Neural progenitor cell (in vitro differentiated cells): ENCODE measurements around the gene TTC23L. TPM values are rescaled to one million over a fixed set of nuclear protein-coding genes. Genes with fewer than 3 reads are reported as not detected.

Source experiments
- DNase-seq: peaks from one replicate; pipeline ENCODE4 v3.0.0-alpha.2; 2016; ENCODE audit warnings: low spot score
- H2AFZ ChIP-seq: fragments of 200-600 bp; sonication (generic); replicated peaks from 2 replicates; pipeline ENCODE4 v1.6.1; 2016; ENCODE audit warnings: antibody characterized with exemption
- H3F3A ChIP-seq: fragments of 200-600 bp; sonication (generic); 2 replicates; pipeline ENCODE4 v1.6.1; 2016; ENCODE audit warnings: antibody characterized with exemption, low read depth
- H3K27ac ChIP-seq: fragments of 200-600 bp; sonication (generic); 2 replicates; pipeline ENCODE4 v1.5.1; 2016; ENCODE audit warnings: mild to moderate bottlenecking
- H3K27me3 ChIP-seq: fragments of 200-600 bp; sonication (generic); 2 replicates; pipeline ENCODE4 v1.6.1; 2016; ENCODE audit warnings: mild to moderate bottlenecking, moderate library complexity
- H3K36me3 ChIP-seq: fragments of 200-600 bp; sonication (generic); 2 replicates; pipeline ENCODE4 v1.5.1; 2016
- H3K4me1 ChIP-seq: fragments of 200-600 bp; sonication (generic); 2 replicates; pipeline ENCODE4 v1.6.1; 2016; ENCODE audit warnings: mixed run types
- H3K4me2 ChIP-seq: fragments of 200-600 bp; sonication (generic); 2 replicates; pipeline ENCODE4 v1.6.1; 2016
- H3K4me3 ChIP-seq: fragments of 200-600 bp; sonication (generic); 2 replicates; pipeline ENCODE4 v1.5.1; 2016
- H3K79me2 ChIP-seq: fragments of 200-600 bp; sonication (generic); 2 replicates; pipeline ENCODE4 v1.6.1; 2016; ENCODE audit warnings: low read depth
- H3K9ac ChIP-seq: fragments of 200-600 bp; sonication (generic); 2 replicates; pipeline ENCODE4 v1.6.1; 2016
- H3K9me3 ChIP-seq: fragments of 200-600 bp; sonication (generic); 2 replicates; pipeline ENCODE4 v1.5.1; 2016; ENCODE audit warnings: low read depth
- H4K20me1 ChIP-seq: fragments of 200-600 bp; sonication (generic); 2 replicates; pipeline ENCODE4 v1.6.1; 2016; ENCODE audit warnings: low read depth
- H3K27ac Mint-ChIP-seq: 3 replicates; pipeline ENCODE4 v1.8.0; 2021; ENCODE audit warnings: mixed read lengths
- H3K27me3 Mint-ChIP-seq: 2 replicates; pipeline ENCODE4 v1.8.0; 2022; ENCODE audit warnings: low read depth, mild to moderate bottlenecking, inconsistent platforms, moderate library complexity, mixed read lengths; ENCODE audit not compliant: insufficient read depth
- H3K36me3 Mint-ChIP-seq: 3 replicates; pipeline ENCODE4 v1.8.0; 2021; ENCODE audit warnings: mixed read lengths
- H3K4me1 Mint-ChIP-seq: 3 replicates; pipeline ENCODE4 v1.8.0; 2021; ENCODE audit warnings: mixed read lengths
- H3K4me3 Mint-ChIP-seq: 3 replicates; pipeline ENCODE4 v1.8.0; 2021; ENCODE audit warnings: mild to moderate bottlenecking, moderate library complexity, mixed read lengths
- H3K9me3 Mint-ChIP-seq: 3 replicates; pipeline ENCODE4 v1.8.0; 2020; ENCODE audit warnings: mixed read lengths
- EZH2 ChIP-seq: fragments of 200-600 bp; sonication (generic); IDR thresholded peaks from 2 replicates; pipeline ENCODE4 v1.6.1; 2017; ENCODE audit warnings: antibody characterized with exemption, mild to moderate bottlenecking, moderate library complexity
- EZH2phosphoT487 ChIP-seq: fragments of 200-600 bp; sonication (generic); IDR thresholded peaks from 2 replicates; pipeline ENCODE4 v1.6.1; 2017; ENCODE audit warnings: antibody characterized with exemption
- total RNA-seq: library from RNA; depleted of rRNA; stranded (reverse); fragments of >200 nt; gene quantifications from 2 replicates; pipeline ENCODE4 v1.2.3, GENCODE V29; 2015; ENCODE audit warnings: low replicate concordance
- TF ChIP-seq, protein P1 (sequence below): fragments of 200-600 bp; sonication (generic); IDR thresholded peaks from 2 replicates; pipeline ENCODE4 v1.5.1; 2017; ENCODE audit warnings: antibody characterized with exemption, mild to moderate bottlenecking

Gene TTC23L
- total RNA-seq, 1 donor from 2014 or later, result 1.3 TPM

DNA sequence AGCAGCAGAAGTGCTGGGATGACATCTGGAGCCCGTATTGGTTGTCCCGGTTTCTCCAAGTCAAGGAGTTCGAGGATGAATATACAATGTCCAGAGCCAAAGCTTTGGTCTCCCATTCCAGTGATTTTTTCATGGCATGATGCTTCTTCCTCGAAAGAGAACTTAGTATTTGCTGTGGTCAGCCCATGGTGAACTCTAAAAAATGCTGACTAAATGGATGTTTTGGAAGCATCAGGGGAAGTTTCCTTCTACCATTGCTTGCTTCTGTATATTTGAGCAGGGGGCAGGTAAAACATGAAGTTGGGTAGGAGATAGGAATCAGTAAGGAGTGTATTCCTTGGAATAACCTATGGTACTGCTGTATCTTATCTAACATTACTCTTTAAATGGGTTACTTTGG is 8.6 kb downstream of the TTC23L start:
- Histone ChIP-seq H3K36me3 (no peaks in the 10 kb centered on the region), H3K27me3 (no peaks in the 10 kb centered on the region), H3K9me3 (no peaks in the 10 kb centered on the region), H3K9ac (no peak overlapping the region), H3K4me2 (no peak overlapping the region), H3K27ac (no peak overlapping the region), H3F3A (no peaks in the 10 kb centered on the region), H3K4me3 (no peak overlapping the region), H3K4me1 (no peaks in the 10 kb centered on the region), H2AFZ (no peak overlapping the region), H4K20me1 (no peaks in the 10 kb centered on the region), H3K79me2 (no peaks in the 10 kb centered on the region)
- Mint-ChIP-seq H3K9me3 (peaks cover 8% of the 10 kb centered on the region), H3K36me3 (peaks cover 38% of the 10 kb centered on the region), H3K4me1 (peaks cover 3% of the 10 kb centered on the region), H3K4me3 (no peak overlapping the region), H3K27ac (no peak overlapping the region), H3K27me3 (no peaks in the 10 kb centered on the region)
- no peak for DNase-seq
- no peak for TF ChIP-seq EZH2phosphoT487
- TF ChIP-seq, protein P1, sequence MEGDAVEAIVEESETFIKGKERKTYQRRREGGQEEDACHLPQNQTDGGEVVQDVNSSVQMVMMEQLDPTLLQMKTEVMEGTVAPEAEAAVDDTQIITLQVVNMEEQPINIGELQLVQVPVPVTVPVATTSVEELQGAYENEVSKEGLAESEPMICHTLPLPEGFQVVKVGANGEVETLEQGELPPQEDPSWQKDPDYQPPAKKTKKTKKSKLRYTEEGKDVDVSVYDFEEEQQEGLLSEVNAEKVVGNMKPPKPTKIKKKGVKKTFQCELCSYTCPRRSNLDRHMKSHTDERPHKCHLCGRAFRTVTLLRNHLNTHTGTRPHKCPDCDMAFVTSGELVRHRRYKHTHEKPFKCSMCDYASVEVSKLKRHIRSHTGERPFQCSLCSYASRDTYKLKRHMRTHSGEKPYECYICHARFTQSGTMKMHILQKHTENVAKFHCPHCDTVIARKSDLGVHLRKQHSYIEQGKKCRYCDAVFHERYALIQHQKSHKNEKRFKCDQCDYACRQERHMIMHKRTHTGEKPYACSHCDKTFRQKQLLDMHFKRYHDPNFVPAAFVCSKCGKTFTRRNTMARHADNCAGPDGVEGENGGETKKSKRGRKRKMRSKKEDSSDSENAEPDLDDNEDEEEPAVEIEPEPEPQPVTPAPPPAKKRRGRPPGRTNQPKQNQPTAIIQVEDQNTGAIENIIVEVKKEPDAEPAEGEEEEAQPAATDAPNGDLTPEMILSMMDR, result no peak
- no peak for TF ChIP-seq EZH2

DNA sequence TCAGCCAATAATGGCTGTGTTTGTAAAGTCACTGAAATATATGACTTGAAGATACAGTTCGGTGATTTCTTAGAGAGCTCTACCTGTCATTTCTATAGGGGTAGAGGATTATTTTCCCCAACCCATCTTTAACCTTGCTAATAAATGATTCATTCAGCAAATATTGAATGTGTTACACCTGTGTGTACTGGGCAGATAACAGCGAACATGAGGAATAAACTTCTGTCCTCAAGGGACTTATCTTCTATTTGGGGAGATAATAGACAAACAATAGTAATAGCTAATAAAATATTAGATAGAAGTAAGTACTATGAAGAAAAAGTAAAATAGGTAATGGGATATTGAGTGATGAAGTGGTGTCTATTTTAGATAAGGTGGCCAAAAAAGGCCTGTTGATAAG is 9.3 kb downstream of the TTC23L start:
- Mint-ChIP-seq H3K4me1 (peaks cover 8% of the 10 kb centered on the region), H3K27ac (no peak overlapping the region), H3K36me3 (peaks cover 42% of the 10 kb centered on the region), H3K9me3 (peaks cover 10% of the 10 kb centered on the region), H3K27me3 (no peaks in the 10 kb centered on the region), H3K4me3 (no peak overlapping the region)
- Histone ChIP-seq H4K20me1 (no peaks in the 10 kb centered on the region), H3K79me2 (no peaks in the 10 kb centered on the region), H3K27me3 (no peaks in the 10 kb centered on the region), H2AFZ (no peak overlapping the region), H3F3A (no peaks in the 10 kb centered on the region), H3K9me3 (no peaks in the 10 kb centered on the region), H3K9ac (no peak overlapping the region), H3K27ac (no peak overlapping the region), H3K36me3 (no peaks in the 10 kb centered on the region), H3K4me1 (no peaks in the 10 kb centered on the region), H3K4me3 (no peak overlapping the region), H3K4me2 (no peak overlapping the region)
- no peak for TF ChIP-seq EZH2phosphoT487
- DNase-seq, result no peak

DNA sequence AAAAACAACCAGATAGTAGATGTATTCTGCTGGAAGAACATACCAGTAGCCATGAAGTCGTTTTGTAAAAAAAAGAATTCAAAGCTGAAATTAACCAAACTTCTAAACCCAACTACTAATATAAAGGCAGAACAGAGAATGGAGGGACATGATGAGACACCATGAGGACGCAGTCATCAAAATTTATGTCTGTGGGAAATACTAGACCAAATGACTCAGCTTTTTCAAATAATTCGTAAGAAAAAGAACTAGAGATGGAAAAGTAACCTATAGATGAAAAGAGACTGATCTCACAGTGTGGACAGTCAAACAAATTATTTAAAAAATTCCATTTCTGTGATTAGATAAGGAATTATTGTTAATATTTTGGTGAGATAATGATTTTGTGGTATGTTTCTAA is 10.3 kb downstream of the TTC23L start:
- Histone ChIP-seq H3F3A (no peaks in the 10 kb centered on the region), H3K9me3 (no peaks in the 10 kb centered on the region), H3K4me1 (no peaks in the 10 kb centered on the region), H2AFZ (no peak overlapping the region), H3K4me2 (no peak overlapping the region), H3K36me3 (no peaks in the 10 kb centered on the region), H3K27me3 (no peaks in the 10 kb centered on the region), H3K4me3 (no peak overlapping the region), H3K27ac (no peak overlapping the region), H4K20me1 (no peaks in the 10 kb centered on the region), H3K9ac (no peak overlapping the region), H3K79me2 (no peaks in the 10 kb centered on the region)
- H3K4me3 Mint-ChIP-seq, result no peak overlapping the region
- peaks cover 38% of the 10 kb centered on the region for H3K36me3 Mint-ChIP-seq
- no peaks in the 10 kb centered on the region for H3K27me3 Mint-ChIP-seq
- peaks cover 18% of the 10 kb centered on the region for H3K4me1 Mint-ChIP-seq
- no peak for TF ChIP-seq EZH2phosphoT487
- no peak for TF ChIP-seq EZH2
- TF ChIP-seq, protein P1, result no peak
- no peak overlapping the region for H3K27ac Mint-ChIP-seq
- H3K9me3 Mint-ChIP-seq, result peaks cover 10% of the 10 kb centered on the region
- DNase-seq, result no peak

DNA sequence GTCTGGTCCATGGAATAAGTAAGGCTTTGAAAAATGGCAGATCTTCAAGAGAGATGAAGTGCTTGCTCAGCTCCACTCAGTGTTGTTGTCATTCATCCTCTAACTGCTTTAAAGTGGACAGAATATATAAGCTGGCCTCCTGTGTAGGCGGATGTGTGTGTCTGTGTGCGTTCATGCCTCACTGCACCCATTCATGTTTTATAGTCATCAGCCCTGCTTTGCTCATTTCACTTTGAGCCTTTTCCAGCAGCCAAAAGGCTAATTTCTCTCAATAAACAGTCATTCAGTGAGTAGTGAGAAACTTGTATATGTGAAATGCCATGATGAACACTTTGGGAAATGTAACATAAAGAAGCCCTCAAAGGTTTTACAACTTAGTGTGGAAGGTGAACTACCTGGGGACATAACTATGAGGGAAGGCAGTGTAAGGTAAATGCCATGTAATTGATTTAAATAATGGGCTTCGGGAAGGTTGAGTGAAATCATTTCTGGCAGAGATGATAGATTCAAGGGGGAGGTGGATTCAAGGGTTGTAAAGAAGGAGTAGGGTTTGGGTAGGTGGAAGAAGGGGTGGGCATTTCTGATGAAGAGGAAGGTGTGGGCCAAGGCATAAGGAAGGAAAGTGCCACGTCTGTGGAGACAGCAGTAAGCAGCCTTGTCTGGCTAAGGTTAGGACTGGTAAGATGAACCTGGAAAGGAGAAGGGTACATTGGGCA is 15.7 kb downstream of the TTC23L start:
- Histone ChIP-seq H3K27me3 (no peaks in the 10 kb centered on the region), H3F3A (no peaks in the 10 kb centered on the region), H3K36me3 (no peaks in the 10 kb centered on the region), H3K9me3 (no peaks in the 10 kb centered on the region), H4K20me1 (no peaks in the 10 kb centered on the region), H3K79me2 (no peaks in the 10 kb centered on the region), H3K4me2 (no peak overlapping the region), H3K4me1 (no peaks in the 10 kb centered on the region), H2AFZ (no peak overlapping the region), H3K4me3 (no peak overlapping the region), H3K9ac (no peak overlapping the region), H3K27ac (no peak overlapping the region)
- DNase-seq, result peak; percentile 45
- H3K27me3 Mint-ChIP-seq, result no peaks in the 10 kb centered on the region
- peaks cover 7% of the 10 kb centered on the region for H3K9me3 Mint-ChIP-seq
- H3K36me3 Mint-ChIP-seq, result peaks cover 20% of the 10 kb centered on the region
- H3K4me3 Mint-ChIP-seq, result peak overlapping the region; percentile 19
- peak overlapping the region; percentile 16 for H3K27ac Mint-ChIP-seq
- TF ChIP-seq EZH2phosphoT487 (peak; percentile 51), EZH2 (no peak)
- H3K4me1 Mint-ChIP-seq, result peaks cover 29% of the 10 kb centered on the region
